Caki2 (cell line): ENCODE results near the gene METTL5. TPM values are rescaled to one million over a fixed set of nuclear protein-coding genes. Genes with fewer than 3 reads are reported as not detected.
A peak's percentile ranks its signal among the peaks of the same experiment; 100 is the strongest.
"Not testable (repeated sequence)": the region's sequence is repeated elsewhere in the genome, so short reads cannot be mapped to it uniquely, and the experiment has no call there.

ENCODE experiments used
- DNase-seq: peaks from one replicate; pipeline ENCODE4 v3.0.0-alpha.2; 2015; ENCODE audit warnings: low read depth
- in situ Hi-C: cut with HindIII; loops from 2 replicates; pipeline ENCODE4 v1.10.0; 2016; ENCODE audit warnings: low sequenced_read_pairs, low pct_unique_long_range_greater_than_20kb, mixed read lengths
- total RNA-seq: library from RNA; depleted of rRNA; stranded (reverse); fragments of >200 nt; shearing (Covaris generic); gene quantifications from 2 replicates; pipeline ENCODE4 v1.2.3, GENCODE V29; 2014; ENCODE audit warnings: low replicate concordance

Gene METTL5
- total RNA-seq, 1 experiment from 2014 or later = 101 TPM

- in situ Hi-C loops = no loop called here
- no peak for DNase-seq
Measured at GRCh38 chr2:169839954-169840746, 15.4 kb upstream of the METTL5 start.

- in situ Hi-C loops = no loop called here
- DNase-seq = no peak
Measured at GRCh38 chr2:169838743-169839489, 14.2 kb upstream of the METTL5 start.

DNA sequence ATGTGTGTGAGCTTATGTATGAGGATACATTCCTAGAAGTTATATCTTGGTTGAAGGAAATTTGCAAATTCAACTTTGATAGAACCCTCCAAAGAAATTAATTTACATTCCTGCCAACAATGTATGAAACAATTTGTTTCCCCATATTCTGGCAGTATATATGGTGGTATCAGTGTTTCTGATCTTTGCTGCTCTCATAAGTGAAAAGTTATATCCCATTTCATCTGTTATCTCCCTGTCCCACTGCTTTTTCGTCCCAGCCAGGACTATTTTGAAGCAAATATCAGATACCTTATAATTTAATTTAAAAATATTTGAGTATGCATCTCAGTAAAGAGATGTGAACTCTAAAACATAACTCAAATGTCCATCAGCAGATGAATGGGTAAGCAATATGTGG is 9.7 kb upstream of the METTL5 start:
- no peak for DNase-seq
- in situ Hi-C loops = no loop called here

DNA sequence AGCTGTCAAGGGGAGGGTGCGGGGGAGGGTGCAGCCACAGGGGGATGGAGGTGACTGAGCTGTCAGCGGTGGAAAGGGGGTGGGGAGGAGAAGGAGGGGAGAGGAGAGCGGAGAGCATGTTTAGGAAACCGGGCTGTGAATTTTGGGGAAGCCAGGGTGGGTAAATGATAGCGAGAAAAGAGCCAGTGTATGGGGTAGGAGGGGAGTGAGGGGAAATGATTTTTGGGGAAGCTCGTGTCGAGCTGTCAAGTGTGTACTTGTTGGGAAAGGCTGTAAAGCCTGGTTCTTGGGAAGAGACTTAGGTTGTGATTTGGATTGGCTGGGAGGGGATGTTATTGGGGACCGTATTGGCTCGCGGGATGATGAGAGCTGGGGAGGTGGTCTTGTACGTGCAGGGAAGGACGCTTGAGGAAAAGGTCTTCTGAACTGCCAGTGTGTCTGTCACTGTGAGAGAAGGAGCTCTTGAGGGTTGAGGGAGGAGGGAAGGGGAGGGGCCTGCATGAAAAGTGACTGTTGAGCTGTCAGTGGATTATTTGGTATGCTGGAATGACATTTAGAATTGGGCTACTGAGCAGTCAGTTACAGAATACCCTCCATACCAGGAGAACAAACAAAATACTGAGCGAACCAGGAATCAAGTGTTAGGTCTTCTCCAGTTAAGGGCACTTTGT is 3.6 kb upstream of the METTL5 start:
- in situ Hi-C loops = no loop called here
- DNase-seq = peak; percentile 46

DNA sequence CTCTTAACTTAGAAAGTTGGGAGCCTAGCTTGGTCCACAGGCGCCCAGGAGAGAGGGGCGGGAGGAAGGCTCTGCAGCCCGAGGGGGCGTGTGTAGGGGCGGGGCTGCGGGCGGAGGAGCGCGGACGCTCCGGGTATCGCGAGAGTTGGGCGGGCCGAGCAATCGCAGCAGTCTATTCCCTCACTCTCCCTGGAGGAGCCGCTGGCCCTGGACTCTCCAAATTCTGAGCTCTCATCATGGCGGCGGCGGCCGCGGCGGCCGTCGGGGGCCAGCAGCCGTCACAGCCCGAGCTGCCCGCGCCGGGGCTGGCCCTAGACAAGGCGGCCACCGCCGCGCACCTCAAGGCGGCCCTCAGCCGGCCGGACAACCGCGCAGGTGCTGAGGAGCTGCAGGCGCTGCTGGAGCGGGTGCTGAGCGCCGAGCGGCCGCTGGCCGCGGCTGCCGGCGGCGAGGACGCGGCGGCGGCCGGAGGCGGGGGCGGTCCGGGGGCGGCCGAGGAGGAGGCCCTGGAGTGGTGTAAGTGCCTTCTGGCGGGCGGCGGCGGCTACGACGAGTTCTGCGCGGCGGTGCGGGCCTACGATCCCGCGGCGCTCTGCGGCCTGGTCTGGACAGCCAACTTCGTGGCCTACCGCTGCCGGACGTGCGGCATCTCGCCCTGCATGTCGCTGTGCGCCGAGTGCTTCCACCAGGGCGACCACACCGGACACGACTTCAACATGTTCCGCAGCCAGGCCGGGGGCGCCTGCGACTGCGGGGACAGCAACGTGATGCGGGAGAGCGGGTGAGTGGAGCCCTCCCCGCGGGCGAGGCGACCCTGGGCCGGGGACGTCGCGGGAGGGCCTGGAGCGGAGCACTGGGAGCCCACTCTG is 2.8 kb upstream of the METTL5 start, which contains the start of gene UBR3:
UBR3 (plus strand) TSS at position 183 of the 869 bp plus-strand sequence; CDS start at position 237, 54 bp downstream.
- in situ Hi-C loops = no loop called here
- DNase-seq = peak; percentile 84

DNA sequence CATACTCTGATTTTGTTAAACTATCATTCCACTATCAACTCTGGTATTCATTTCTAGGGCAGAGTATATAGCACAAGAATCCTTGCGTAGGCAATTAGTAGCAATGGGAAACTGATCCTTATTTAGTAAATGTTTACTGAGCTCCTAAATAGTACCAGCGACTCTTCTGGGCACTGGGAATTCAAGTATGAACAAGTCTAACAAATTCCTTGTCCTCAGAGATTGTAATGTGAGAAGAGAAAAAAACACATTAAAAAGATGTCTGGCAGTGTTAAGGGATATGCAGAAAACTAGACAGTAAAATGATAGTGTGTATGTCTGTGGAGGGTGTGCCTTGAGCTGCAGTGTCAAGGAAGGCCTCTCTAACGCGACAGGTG is 721 bp downstream of the METTL5 start:
- DNase-seq = no peak
- in situ Hi-C loops = no loop called here

DNA sequence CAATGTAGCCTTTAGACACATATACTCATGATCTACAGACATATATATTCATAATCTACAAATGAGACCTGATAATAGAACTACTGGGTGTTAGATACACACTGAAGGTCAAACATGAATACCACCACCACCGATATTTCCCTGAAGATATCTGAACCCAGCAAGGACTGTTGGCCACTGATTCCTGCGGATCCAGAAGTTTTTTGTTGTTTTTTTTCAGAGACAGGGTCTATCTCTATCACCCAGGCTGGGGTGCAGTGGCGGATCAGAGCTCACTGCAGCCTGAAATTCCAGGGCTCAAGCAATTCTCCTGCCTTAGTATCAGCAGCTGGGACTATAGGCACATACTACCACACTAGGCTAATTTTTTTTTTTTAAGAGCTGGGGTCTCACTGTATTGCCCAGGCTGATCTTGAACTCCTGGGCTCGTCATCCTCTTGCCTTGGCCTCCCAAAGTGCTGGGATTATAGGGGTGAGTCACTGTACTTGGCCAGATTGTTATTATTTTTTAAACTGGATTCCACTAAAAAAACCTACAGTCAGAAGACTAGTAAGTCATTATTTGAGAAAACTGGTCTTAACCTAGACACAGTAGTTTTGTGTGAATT is 1.8 kb downstream of the METTL5 start:
- no peak for DNase-seq
- in situ Hi-C loops = no loop called here

DNA sequence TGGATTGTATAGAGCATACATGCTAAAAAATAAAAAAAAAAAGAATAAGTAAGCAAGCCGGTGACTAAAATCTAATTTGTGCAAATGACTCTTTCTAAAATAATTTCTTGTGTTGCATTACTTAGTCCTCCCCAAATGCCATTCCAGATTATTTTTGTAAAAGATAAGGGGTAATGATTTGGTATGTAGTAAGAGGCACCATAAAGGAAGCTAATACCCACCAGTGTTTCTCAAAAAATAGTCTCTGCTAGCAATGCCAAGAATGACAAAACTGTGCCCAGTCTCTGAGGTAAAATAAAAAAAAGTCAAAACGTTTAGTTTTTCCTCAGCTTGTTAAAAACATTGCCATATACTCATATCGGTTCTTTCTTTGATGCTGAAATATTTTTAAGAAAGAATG is 2.7 kb downstream of the METTL5 start:
- in situ Hi-C loops = no loop called here
- no peak for DNase-seq

DNA sequence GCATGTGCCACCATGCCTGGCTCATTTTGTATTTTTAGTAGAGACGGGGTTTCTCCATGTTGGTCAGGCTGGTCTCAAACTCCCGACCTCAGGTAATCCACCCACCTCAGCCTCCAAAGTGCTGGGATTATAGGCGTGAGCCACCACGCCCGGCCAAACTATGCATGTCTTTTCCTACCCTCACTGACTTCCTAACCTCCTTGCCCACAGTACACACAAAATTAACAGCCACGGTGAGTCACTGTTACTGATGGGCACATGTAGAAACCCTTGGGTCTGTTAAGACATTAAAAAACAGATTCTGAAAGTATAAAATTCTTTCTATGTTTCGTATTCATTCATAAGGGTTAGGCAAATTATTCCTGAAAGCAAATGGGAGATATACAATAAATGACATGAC is 4.6 kb downstream of the METTL5 start:
- DNase-seq = peak; percentile 37
- in situ Hi-C loops = not testable (repeated sequence)

- in situ Hi-C loops = no loop called here
- no peak for DNase-seq
Measured at GRCh38 chr2:169819106-169819505, 5.6 kb downstream of the METTL5 start.

GRCh38 chr2:169818241-169818640 is 6.5 kb downstream of the METTL5 start:
- in situ Hi-C loops = no loop called here

DNA sequence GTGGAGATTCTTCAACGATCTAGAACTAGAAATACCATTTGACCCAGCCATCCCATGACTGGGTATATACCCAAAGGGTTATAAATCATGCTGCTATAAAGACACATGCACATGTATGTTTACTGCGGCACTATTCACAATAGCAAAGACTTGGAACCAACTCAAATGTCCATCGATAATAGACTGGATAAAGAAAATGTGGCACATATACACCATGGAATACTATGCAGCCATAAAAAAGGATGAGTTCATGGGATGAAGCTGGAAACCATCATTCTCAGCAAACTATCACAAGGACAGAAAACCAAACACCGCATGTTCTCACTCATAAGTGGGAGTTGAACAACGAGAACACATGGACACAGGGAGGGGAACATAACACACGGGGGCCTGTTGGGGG is 7.3 kb downstream of the METTL5 start:
- in situ Hi-C loops, DNase-seq: not testable (repeated sequence)

More at GRCh38 chr2:169818241-169818640, 6.5 kb downstream of the METTL5 start:
- DNase-seq = no peak

DNA sequence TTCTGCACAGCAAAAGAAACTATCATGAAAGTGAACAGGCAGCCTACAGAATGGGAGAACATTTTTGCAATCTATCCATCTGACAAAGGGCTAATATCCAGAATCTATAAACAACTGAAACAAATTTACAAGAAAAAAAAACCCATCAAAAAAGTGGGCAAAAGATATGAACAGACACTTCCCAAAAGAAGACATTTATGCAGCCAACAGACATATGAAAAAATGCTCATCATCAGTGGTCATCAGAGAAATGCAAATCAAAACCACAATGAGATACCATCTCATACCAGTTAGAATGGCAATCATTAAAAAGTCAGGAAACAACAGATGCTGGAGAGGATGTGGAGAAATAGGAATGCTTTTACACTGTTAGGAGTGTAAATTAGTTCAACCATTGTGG is 7.7 kb downstream of the METTL5 start:
- in situ Hi-C loops, DNase-seq: not testable (repeated sequence)

DNA sequence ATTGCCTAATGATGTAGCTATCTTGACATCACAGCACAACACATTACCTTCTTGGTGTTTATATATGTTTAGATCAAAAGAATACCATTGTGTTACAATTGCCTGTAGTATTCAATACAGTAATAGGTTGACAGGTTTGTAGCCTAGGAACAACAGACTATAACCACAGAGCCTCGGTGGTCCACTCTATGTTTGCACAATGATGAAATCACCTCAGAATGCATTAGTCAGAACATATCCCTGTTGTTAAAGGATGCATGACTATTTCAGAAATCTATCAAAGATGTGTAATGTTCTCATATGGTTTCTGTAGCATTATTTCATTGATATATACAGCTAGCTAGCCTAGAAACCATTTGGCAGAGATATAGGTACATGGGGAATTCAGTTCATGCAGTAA is 8.9 kb downstream of the METTL5 start:
- peak; percentile 44 for DNase-seq
- in situ Hi-C loops = no loop called here

DNA sequence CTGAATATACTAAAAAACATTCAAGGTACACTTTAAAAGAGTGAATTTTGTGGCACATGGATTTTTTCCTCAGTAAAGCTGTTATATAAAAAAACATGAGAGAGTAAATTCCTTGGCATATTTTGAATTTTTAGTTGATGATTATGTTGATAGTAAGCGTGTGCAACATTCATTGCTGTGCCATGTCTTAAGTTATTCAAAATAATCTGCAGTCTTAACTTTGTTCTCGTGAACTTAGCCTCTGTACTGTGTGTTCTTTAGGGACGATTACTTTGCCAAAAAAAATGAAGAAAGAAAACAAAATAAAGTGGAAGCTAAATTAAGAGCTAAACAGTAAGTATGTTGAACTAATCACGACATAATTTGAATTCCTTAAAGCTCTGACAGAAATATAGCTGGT is 16.5 kb downstream of the METTL5 start:
- in situ Hi-C loops = no loop called here

GRCh38 chr2:169806586-169806985 is 18.1 kb downstream of the METTL5 start:
- in situ Hi-C loops = no loop called here
- DNase-seq = no peak

More for the DNA sequence above, 16.5 kb downstream of the METTL5 start:
- no peak for DNase-seq

GRCh38 chr2:169803480-169803879 is 21.2 kb downstream of the METTL5 start:
- in situ Hi-C loops = no loop called here
- no peak for DNase-seq
